Adipocyte (in vitro differentiated cells): ENCODE measurements around the gene STX1B.

ENCODE experiments used
- DNase-seq: peaks from one replicate; pipeline ENCODE4 v3.0.0-alpha.2; 2015; ENCODE audit warnings: low read depth
- H3K27me3 ChIP-seq: replicated peaks from 2 replicates; pipeline ENCODE4 v1.7.0; 2013; ENCODE audit warnings: mild to moderate bottlenecking, low read length, moderate library complexity; ENCODE audit not compliant: control insufficient read depth, insufficient read depth
- H3K36me3 ChIP-seq: 2 replicates; pipeline ENCODE4 v1.7.0; 2013; ENCODE audit warnings: low read length, mild to moderate bottlenecking, moderate library complexity; ENCODE audit not compliant: control insufficient read depth, insufficient read depth, severe bottlenecking
- H3K4me1 ChIP-seq: 2 replicates; pipeline ENCODE4 v1.7.0; 2013; ENCODE audit warnings: mild to moderate bottlenecking, low read length, moderate library complexity; ENCODE audit not compliant: control insufficient read depth, insufficient read depth
- H3K4me3 ChIP-seq: 2 replicates; pipeline ENCODE4 v1.7.0; 2013; ENCODE audit warnings: mild to moderate bottlenecking, low read length, moderate library complexity
- H3K9ac ChIP-seq: 2 replicates; pipeline ENCODE4 v1.7.0; 2013; ENCODE audit warnings: mild to moderate bottlenecking, low read length, moderate library complexity
- H3K9me3 ChIP-seq: 2 replicates; pipeline ENCODE4 v1.7.0; 2013; ENCODE audit warnings: mild to moderate bottlenecking, low read length, moderate library complexity; ENCODE audit not compliant: control insufficient read depth

Gene STX1B

DNA sequence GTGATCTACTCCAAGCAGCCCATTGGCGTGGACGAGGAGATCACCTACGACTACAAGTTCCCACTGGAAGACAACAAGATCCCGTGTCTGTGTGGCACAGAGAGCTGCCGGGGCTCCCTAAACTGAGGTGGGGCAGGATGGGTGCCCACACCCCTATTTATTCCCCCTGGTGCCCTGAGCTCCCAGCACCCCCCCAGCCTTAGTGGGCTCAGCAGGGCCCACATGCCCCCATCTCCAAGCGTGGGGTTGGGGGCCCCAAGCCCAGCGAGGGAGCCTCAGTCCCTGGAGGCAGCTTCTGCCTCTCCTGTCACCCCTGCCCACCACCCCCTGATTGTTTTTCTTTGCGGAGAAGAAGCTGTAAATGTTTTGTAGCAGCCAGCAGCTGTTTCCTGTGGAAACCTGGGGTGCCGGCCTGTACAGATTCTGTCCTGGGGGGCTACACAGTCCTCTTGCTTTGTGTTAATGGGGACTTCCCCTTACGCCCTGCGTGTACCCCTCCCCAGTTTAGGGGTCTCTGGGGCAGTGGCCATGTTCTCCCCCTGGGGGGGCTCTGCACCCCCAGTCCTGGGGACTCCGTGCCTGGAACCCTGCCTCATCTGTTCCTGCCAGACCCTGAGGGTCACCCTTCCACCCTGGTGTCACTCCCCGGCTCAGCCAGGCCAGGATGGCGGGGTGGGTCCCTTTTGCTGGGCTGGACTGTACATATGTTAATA lies 26.4 kb downstream of the STX1B start:
- Histone ChIP-seq H3K36me3 (peaks cover 37% of the 10 kb centered on the region), H3K4me1 (peaks cover 29% of the 10 kb centered on the region), H3K4me3 (no peak overlapping the region), H3K9me3 (no peaks in the 10 kb centered on the region), H3K9ac (no peak overlapping the region), H3K27me3 (no peaks in the 10 kb centered on the region)
- DNase-seq = no peak

GRCh38 chr16:30983289-30983889 lies 27.0 kb downstream of the STX1B start:
- Histone ChIP-seq H3K9me3 (no peaks in the 10 kb centered on the region), H3K4me3 (no peak overlapping the region), H3K4me1 (peaks cover 29% of the 10 kb centered on the region), H3K27me3 (no peaks in the 10 kb centered on the region), H3K9ac (no peak overlapping the region), H3K36me3 (peaks cover 41% of the 10 kb centered on the region)
- DNase-seq = no peak

DNA sequence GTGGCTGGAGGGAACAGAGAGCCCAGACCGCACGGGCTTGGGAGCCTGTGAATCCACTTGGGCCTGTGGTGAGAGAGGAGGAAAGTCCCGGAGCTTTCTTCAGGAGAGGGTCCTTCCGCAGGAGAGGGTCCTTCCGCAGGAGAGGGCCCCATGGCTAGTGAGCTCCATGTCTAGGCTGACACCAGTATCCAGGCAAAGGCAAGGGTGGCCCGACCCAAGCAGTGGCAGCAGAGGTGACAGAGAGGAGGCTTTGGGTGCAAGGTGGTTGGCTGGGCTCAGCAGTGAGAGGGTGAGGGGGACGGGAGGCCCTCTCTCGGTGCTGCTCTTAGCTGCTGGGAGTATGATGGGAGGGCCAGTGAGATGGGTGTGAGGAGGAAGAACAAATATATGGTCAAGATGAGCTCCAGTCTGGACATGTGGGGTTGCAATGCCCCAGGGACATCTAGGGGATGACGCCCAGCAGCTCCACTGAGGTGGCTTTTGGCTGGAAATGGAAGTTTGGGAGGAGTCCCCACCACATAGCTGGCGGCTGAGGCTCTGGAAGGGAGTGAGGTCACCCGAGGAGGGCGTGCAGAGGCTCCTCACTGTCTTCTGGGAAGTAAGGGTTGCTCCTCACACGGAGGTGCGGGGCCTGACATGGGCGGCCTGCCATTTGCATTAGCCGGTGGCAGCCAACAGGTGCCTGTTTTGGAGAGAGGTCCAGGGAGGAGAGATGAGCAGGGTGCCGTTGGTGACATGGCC lies 27.7 kb downstream of the STX1B start:
- no peaks in the 10 kb centered on the region for H3K9me3 ChIP-seq
- peaks cover 29% of the 10 kb centered on the region for H3K4me1 ChIP-seq
- DNase-seq = no peak
- H3K4me3 ChIP-seq = no peak overlapping the region
- H3K27me3 ChIP-seq = no peaks in the 10 kb centered on the region
- no peak overlapping the region for H3K9ac ChIP-seq
- peaks cover 48% of the 10 kb centered on the region for H3K36me3 ChIP-seq

DNA sequence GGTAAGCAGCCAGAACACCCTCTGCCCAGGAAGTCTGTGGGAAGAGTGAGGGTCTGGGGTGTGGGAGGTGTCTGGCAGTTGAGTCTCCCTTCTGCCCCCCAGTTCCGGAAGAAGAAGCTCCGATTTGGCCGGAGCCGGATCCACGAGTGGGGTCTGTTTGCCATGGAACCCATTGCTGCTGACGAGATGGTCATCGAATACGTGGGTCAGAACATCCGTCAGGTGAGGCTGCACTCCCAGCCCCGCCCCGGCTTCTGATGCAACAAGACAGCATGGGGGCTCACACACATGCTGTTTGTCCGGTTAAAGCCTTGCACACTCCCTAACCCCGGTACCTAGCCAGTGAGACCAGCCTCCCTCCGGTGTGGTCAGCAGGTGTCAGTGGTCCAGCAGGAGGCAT lies 29.5 kb downstream of the STX1B start:
- no peaks in the 10 kb centered on the region for H3K27me3 ChIP-seq
- H3K4me3 ChIP-seq = no peak overlapping the region
- H3K36me3 ChIP-seq = peaks cover 63% of the 10 kb centered on the region
- no peak overlapping the region for H3K9ac ChIP-seq
- no peak for DNase-seq
- peaks cover 19% of the 10 kb centered on the region for H3K4me1 ChIP-seq
- no peaks in the 10 kb centered on the region for H3K9me3 ChIP-seq

DNA sequence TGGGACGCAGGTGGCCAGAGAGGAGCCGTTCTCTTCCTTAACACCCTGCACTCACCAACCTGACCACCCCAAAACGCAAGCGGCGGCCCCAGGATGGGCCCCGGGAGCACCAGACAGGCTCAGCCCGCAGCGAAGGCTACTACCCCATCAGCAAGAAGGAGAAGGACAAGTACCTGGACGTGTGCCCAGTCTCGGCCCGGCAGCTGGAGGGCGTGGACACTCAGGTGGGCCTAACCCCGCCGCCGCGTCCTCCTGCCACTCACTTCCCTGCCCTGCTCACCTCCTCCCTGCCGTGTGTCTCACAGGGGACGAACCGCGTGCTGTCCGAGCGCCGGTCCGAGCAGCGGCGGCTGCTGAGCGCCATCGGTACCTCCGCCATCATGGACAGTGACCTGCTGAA lies 30.0 kb downstream of the STX1B start:
- no peak overlapping the region for H3K4me3 ChIP-seq
- no peaks in the 10 kb centered on the region for H3K9me3 ChIP-seq
- DNase-seq = no peak
- H3K36me3 ChIP-seq = peaks cover 68% of the 10 kb centered on the region
- H3K4me1 ChIP-seq = peaks cover 14% of the 10 kb centered on the region
- H3K27me3 ChIP-seq = no peaks in the 10 kb centered on the region
- H3K9ac ChIP-seq = no peak overlapping the region

DNA sequence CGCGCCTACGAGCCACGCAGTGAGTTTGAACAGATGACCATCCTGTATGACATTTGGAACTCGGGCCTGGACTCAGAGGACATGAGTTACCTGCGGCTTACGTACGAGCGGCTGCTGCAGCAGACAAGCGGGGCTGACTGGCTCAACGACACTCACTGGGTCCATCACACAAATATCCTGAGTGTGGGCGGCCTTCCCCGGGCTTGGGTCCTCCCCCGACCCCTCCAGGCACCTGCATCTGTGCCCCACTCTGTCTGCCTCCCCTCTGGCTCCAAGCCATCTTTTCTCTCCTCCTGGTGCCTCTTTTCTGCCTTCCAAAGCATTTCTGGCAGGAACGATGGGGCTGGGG lies 30.4 kb downstream of the STX1B start:
- no peak for DNase-seq
- no peak overlapping the region for H3K4me3 ChIP-seq
- peaks cover 73% of the 10 kb centered on the region for H3K36me3 ChIP-seq
- no peaks in the 10 kb centered on the region for H3K27me3 ChIP-seq
- peaks cover 10% of the 10 kb centered on the region for H3K4me1 ChIP-seq
- no peak overlapping the region for H3K9ac ChIP-seq
- no peaks in the 10 kb centered on the region for H3K9me3 ChIP-seq

DNA sequence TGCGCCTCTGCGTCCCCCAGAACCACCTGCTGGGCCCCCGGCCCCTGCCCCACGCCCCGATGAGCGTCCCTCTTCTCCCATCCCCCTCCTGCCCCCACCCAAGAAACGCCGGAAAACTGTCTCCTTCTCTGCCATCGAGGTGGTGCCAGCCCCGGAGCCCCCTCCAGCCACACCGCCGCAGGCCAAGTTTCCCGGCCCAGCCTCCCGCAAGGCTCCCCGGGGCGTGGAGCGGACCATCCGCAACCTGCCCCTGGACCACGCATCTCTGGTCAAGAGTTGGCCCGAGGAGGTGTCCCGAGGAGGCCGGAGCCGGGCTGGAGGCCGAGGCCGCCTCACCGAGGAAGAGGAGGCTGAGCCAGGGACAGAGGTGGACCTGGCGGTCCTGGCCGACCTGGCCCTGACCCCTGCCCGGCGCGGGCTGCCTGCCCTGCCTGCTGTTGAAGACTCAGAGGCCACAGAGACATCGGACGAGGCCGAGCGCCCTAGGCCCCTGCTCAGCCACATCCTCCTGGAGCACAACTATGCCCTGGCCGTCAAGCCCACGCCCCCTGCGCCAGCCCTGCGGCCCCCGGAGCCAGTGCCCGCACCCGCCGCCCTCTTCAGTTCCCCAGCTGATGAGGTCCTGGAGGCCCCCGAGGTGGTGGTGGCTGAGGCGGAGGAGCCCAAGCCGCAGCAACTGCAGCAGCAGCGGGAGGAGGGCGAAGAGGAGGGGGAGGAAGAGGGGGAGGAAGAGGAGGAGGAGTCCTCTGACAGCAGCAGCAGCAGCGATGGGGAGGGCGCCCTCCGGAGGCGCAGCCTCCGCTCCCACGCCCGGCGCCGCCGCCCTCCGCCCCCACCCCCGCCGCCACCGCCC lies 31.0 kb downstream of the STX1B start:
- no peaks in the 10 kb centered on the region for H3K9me3 ChIP-seq
- H3K4me3 ChIP-seq = no peak overlapping the region
- H3K27me3 ChIP-seq = no peaks in the 10 kb centered on the region
- no peak for DNase-seq
- peaks cover 10% of the 10 kb centered on the region for H3K4me1 ChIP-seq
- H3K9ac ChIP-seq = no peak overlapping the region
- H3K36me3 ChIP-seq = peaks cover 74% of the 10 kb centered on the region

GRCh38 chr16:30977502-30977901 lies 32.9 kb downstream of the STX1B start:
- Histone ChIP-seq H3K4me3 (no peak overlapping the region), H3K36me3 (peaks cover 84% of the 10 kb centered on the region), H3K4me1 (peaks cover 1% of the 10 kb centered on the region), H3K9me3 (no peaks in the 10 kb centered on the region), H3K9ac (no peak overlapping the region), H3K27me3 (no peaks in the 10 kb centered on the region)
- no peak for DNase-seq

- no peak overlapping the region for H3K4me3 ChIP-seq
- H3K36me3 ChIP-seq = peaks cover 88% of the 10 kb centered on the region
- no peak overlapping the region for H3K9ac ChIP-seq
- no peak for DNase-seq
- no peaks in the 10 kb centered on the region for H3K4me1 ChIP-seq
- no peaks in the 10 kb centered on the region for H3K27me3 ChIP-seq
- no peaks in the 10 kb centered on the region for H3K9me3 ChIP-seq
Measured at GRCh38 chr16:30976486-30976885, 34.0 kb downstream of the STX1B start.

DNA sequence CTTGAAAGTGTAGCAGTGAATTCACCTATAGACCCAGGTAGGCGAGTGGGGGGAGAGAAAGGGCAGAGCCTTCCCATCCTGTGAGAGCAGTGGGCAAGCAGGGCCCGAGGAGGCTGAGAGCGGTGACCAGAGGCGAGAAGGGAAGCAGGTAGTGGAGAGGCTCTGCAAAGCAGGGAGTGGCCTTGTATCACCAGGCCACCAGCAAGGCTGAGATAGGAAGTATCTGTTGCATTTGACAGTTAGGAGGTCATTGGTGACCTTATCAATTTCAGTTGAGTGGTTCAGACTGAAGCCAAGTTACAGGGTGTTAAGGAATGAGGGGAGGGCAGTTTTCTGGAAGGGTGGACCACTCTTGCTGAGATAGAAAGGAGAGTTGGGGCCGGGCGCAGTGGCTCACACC lies 36.1 kb downstream of the STX1B start:
- Histone ChIP-seq H3K36me3 (peaks cover 87% of the 10 kb centered on the region), H3K9ac (no peak overlapping the region)

GRCh38 chr16:30972872-30973271 lies 37.6 kb downstream of the STX1B start:
- Histone ChIP-seq H3K27me3 (no peaks in the 10 kb centered on the region), H3K9me3 (no peaks in the 10 kb centered on the region), H3K9ac (no peak overlapping the region), H3K36me3 (peaks cover 85% of the 10 kb centered on the region), H3K4me1 (peaks cover 2% of the 10 kb centered on the region), H3K4me3 (no peak overlapping the region)
- DNase-seq = peak; percentile 32

More for the DNA sequence above, 36.1 kb downstream of the STX1B start:
- no peak for DNase-seq
- no peaks in the 10 kb centered on the region for H3K9me3 ChIP-seq
- H3K4me3 ChIP-seq = no peak overlapping the region
- no peaks in the 10 kb centered on the region for H3K27me3 ChIP-seq
- H3K4me1 ChIP-seq = no peaks in the 10 kb centered on the region
